Measurements from ENCODE around the gene FAM131B.

- TF ChIP-seq CTCF (optimal IDR thresholded peaks at IDR 0.05 in 1 of 3, IDR thresholded peaks at IDR 0.05 in 1 of 3, conservative IDR thresholded peaks at IDR 0.05 in 1 of 3; ENCODE audit: extremely low read depth in 1 of 3, insufficient read depth in 2 of 3, low read length in 3 of 3) (no peak), EZH2 (IDR thresholded peaks at IDR 0.05; ENCODE audit: low read length) (no peak)
Observed at GRCh38 chr7:143393267-143394041, 30.9 kb upstream of the FAM131B start.
